DMS153 treated with DMSO at 0.1 percent for 48 hours (cell line): ENCODE results near the gene HELZ2.
"Not testable (repeated sequence)": the region's sequence is repeated elsewhere in the genome, so short reads cannot be mapped to it uniquely, and the experiment has no call there.

Experiments
- DNase-seq: peaks from one replicate; lab custom pipeline; 2025; ENCODE audit not compliant: unreplicated experiment; lab: John Stamatoyannopoulos, UW

The HELZ2 gene, protein sequence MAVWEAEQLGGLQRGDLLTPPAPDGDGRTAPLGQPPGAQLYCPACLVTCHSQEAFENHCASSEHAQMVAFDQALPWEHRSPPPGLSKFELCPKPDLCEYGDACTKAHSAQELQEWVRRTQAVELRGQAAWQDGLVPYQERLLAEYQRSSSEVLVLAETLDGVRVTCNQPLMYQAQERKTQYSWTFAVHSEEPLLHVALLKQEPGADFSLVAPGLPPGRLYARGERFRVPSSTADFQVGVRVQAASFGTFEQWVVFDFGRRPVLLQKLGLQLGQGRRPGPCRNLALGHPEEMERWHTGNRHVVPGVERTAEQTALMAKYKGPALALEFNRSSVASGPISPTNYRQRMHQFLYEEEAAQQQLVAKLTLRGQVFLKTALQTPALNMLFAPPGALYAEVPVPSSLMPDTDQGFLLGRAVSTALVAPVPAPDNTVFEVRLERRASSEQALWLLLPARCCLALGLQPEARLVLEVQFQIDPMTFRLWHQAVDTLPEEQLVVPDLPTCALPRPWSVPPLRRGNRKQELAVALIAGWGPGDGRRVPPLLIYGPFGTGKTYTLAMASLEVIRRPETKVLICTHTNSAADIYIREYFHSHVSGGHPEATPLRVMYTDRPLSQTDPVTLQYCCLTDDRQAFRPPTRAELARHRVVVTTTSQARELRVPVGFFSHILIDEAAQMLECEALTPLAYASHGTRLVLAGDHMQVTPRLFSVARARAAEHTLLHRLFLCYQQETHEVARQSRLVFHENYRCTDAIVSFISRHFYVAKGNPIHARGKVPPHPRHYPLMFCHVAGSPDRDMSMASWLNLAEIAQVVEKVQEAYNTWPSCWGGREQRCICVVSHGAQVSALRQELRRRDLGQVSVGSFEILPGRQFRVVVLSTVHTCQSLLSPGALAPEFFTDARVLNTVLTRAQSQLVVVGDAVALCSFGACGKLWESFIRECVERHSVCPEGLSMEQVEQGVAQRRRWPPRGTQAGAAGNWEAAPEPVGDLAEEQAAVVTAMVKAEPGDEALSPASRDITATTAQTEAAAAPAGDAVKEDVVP (N-terminal part only)

DNA sequence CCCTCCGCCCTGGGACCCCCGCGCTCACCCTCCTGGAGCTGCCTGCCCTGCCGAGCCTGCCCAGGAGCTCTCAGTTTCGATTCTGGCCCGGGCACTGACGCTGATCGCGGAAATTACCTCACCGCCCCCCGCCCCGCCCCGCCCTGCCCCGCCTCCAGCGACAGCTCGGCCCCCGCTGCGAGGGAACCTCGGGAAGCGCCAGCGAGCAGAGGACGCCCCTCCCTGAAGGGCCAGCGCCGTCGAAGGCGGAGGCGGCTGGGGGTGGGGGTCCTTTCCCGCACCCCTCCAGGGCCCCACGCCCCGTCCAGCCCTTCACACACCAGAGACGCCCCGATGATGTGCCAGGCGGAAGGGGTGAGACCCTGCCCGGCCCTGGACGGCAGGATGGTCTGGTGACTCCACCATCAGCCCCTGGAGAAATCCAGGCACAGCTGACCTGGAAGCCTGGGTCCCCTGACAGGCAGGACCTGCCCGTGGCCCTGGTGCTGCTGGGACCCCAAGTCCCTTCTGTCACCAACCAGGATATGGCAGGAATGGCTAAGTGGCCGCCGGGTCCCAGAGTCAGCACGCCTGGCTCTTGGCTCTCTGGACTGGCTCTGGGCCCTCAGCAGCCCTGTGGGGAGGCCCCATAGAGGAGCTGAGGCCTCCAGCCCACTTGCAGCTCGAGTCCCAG lies at the start of gene HELZ2:
TSS of gene HELZ2 (minus strand) at position 84 of the 673 bp plus-strand sequence. CDS start 1,854 bp downstream, outside the sequence.
- DNase-seq = no peak

DNA sequence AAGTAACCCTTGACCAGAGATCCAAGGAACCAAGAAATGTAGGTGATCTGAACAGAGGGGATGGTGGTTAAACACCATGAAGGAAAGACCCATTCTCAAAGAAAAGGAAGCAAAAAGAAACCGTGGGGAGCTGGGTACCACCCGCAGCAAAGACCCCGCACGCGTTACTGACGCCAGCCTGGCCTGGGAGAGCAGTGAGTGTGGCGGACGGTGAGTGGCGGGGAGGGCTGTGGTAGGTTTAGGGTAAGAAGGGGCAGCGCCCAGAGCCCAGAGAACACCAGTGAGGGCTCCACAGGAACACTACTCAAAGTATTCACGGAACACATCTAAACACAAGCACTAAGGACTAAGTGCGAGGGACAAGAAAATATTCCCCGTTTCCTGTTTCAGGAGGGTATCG lies 48.7 kb upstream of the HELZ2 start:
- no peak for DNase-seq

DNA sequence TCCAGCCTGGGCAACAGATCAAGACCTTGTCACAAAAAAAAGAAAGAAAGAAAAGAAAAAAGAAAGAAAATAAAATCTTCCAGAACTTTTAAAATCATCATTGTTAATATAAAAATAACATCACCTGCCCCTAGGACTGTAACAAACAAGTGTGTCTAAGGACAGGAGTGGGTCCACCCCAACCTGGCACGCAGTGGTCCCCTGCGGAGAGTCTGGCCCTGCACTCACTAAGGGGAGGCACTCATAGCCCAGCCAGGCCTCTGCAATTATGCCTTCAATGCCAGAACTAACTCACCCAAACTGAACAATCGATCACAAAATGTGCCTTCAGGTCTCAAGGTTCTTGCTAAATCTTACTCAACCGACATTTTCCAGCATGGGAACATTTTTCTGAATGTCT lies 48.1 kb upstream of the HELZ2 start:
- no peak for DNase-seq

DNA sequence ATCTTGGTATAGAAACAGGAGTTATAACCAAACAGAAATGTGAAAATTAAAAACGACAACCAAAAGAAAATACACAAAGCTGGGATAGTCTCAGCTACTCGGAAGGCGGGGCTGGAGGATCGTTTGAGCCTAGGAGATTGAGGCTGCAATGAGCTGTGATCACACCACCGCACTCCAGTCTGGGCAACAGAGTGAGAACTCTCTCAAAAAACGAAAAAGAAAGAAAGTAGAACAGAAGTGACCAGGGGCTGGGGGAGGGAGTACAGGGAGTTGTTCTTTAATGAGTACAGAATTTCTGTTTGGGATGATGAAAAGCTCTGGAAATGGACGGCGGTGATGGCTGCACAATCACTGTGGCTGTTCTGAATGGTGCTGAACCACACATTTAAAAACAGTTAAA lies 47.0 kb upstream of the HELZ2 start:
- DNase-seq = no peak

DNA sequence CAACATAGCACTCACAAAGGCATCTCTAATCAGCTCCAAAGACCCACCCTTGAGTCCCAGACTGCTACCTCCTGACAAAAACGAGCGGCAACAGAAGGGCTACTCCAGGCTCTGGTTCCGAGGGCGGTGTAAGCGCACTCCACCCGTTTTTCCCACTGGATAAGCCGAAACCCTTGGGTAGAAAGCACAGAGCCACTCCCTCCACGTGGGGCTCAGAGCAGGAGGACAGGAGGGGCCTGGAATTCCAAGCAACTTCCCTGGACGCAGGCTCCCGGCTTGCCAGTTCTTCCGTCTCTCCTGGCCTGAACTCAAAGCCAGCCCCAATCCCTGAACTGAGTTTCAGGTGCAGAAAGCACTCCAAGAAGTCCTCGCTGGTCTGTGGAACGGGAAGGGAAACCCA lies 45.5 kb upstream of the HELZ2 start:
- DNase-seq = no peak

DNA sequence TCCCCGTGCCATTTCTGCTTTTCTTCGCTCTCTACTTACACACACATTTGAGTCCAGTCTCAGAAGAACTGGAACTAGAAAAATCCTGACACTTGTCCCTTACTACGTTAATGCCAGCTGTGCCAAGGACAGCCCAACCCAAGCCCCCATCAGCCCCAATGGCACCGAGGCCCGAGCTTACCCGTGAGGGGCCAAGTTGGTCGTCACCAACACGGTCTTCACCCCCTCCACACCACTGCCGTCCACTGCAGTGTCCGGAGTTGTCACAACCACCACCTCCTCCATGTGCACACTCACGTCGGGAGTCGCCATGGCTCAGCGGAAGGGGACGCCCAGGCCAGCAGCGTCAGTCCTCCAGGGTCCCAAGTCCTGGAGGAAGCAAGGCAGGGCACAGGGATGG lies 45.0 kb upstream of the HELZ2 start:
- no peak for DNase-seq

DNA sequence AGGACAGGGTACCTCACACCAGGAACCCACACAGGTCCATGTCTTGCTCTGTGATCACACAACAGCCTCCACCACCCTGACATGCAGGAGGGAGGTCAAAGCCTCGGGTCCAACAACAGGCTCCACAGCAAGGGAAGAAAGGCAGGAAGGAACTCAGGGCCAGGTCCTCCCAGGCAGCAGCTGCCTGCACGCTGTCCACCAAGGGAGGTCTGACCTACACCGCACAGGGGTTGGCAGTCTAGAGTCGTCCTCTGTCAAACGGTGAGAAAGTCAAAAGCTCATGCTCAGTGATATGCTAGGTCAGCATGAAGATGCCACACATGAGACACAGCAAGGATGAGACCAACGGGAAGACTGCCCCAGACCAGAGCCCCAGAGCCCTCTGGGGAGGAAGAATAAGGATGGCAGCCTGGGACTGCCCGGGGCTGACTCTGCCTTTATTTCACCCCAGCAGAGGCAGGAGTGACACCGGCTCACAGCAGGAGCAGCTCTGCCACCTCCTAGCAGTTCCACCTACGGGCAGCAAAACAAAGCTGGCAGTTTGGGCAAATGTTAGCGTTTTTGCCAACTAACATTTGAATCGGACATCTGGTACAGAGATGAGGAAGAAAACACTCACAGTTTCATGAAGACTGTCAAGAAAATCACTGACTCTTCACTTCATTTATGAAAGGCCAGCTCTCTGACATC lies 44.4 kb upstream of the HELZ2 start:
- DNase-seq = no peak

DNA sequence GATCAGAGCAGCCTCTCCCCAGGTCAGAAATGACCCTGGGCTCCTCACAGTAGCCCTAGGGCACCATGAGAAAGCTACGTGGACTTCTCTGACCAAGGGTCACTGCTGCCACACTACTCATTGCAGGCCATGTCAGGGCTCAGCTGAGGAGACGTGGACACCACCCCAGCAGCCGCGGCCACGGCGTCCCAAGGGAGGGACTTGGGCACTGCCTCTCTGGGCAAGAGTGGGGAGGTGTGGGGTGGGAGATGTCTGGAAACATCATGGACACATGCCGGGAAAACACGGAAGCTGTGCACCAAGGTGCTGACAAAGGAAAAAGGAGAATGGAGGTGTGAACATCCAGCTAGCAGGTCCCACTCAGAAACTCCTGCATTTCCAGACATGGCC lies 43.8 kb upstream of the HELZ2 start:
- no peak for DNase-seq

DNA sequence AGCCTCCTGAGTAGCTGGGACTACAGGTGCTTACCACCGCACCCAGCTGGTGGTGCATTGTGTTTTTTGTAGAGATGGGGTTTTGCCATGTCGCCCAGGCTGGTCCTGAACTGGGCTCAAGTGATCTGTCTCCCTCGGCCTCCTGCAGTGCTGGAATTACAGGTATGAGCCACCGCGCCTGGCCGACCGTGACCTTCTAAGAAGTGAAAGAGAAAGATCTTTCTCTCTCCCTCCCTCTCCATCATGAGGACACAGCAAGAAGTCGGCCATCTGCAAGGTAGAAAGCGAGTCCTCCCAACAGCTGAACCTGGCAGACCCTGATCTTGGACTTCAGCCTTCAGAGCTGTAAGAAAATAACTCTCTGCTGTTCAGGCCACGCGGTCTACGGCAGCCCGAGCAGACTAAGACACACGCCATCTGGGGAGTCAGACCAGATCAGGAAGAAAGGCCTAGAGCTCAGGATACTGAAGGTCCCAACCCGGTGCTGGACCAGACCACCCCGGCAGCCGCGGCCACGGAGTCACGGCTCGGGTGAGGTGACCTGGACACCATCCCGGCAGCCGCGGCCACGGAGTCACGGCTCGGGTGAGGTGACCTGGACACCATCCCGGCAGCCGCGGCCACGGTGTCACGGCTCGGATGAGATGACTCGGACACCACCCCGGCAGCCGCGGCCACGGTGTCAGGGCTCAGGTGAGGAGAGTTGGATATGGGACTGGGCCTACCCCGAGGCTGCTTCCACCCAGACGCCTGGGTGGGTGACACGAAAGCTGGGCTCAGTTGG lies 43.2 kb upstream of the HELZ2 start:
- DNase-seq = no peak

DNA sequence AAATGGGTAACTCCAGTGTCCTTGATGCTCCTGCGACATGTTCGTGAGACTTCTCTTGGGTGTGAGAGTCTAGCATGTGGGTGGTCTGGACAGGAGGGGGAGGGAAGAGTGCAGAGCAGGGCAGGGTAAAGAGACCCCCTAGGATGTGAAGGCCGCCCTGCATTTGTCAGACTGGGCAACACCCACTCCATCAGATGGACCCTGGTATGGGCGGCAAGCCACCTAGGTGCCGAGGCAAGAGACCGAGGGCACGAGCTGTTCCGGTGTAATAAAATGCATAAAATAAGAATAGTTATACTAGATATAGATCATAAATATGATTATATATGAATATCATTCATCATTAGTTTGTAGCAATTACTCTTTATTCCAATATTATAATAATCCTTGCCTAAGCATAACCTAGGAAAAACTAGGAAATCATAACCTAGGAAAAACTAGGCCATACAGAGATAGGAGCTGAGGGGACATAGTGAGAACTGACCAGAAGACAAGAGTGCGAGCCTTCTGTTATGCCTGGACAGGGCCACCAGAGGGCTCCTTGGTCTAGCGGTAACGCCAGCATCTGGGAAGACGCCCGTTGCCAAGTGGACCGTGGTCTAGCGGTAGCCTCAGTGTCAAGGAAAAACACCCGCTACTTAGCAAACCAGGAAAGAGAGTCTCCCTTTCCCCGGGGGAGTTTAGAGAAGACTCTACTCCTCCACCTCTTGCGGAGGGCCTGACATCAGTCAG lies 40.0 kb upstream of the HELZ2 start:
- not testable (repeated sequence) for DNase-seq

DNA sequence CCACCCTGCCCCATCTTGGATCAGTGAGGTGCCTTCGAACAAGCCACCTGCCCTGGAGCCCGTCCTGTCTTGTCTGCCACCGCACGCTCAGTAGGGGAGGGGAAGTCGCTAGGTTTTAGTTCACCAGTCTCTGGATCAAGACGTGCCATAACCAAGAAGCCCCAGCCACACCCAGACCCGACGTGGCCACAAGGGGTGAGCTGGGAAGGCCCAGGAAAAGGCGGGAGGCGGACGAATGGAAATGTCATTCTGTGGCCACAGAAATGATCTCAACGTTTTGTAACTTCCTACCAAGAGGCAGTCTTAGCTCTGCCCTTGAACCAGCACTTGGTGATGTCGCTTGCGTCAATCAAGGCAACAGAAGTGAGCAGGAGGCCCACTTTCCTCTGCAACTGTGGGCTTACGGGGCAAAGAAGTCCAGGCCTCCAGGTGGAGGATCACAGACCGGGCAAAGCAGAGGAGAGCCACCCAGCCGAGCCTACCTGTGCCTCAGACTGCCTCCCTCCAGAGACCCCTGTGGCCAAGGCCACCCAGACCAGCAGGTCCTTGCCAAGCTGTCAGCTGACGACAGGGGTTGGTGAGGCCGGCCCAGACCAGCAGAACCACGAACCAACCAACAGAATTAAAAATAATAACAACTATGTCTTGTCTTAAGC lies 38.4 kb upstream of the HELZ2 start:
- DNase-seq = no peak

DNA sequence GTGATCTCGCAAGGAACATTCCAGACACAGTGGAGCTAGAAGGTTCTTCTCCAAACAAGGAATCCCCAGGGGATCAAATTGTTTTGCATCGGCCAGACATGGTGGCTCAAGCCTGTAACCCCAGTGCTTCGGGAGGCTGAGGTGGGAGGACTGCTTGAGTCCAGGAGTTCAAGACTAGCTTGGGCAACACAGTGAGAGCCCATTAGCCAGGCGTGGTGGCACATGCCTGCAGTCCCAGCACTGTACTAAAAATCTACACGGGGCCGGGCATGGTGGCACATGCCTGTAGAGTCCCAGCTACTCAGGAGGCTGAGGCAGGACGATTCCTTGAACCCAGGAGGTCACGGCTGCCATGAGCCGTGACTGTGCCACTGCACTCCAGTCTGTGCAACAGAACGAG lies 37.6 kb upstream of the HELZ2 start:
- DNase-seq = no peak

DNA sequence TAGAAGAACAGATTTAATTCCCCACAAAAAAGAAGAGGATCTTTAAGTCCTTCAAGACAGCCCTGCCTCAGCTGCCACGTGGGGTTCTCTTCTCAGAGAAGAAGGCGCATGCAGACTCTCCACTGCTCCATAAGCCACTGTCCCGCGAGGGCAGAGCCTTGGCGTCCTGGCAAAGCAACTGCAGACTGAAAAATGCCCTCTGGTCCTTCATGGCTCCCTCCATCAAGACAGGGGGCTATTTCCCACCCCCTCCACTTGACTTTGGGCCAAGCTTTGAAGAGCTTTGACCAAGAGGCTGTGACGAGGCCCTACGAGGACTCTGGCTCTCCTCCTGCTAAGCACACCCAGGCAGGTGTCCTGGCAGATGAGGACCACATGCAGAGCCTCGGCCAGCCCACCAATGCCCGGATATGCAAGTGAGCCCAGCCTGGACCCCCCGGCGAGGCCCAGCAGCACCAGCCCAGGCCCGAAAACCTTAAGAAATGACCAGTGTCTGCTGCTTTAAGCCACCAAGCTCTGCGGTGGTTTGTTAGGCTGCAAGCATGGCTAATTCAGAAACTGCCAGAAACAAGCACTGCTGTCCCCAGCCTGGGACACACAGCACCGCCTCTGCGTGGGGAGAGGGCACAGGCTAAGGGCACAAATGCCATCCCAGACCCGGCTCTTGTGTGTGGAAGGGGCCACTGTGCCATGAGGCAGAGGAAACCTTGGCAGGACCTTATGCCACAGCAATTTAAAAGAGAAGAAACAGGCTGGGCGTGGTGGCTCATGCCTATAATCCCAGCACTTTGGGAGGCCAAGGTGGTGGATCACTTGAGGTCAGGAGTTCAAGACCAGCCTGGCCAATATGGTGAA lies 36.8 kb upstream of the HELZ2 start:
- DNase-seq = no peak

DNA sequence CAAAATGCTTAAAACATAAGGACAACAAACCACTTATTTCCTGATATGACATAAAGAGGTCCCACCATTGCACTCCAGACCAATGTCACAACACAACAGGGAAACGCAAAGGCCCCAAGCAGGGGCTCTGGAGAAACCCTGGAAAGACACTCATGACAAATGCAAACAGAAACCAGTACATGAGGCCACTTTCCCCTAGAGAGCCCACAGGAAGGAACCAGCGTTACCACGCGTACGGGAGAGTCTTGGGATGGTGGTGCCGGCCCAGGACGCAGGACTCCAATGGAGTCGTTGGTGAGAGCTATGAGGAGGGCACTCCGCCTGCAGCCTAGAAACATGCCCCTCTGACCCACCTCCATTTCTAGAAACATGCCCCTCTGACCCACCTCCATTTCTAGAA lies 32.6 kb upstream of the HELZ2 start:
- no peak for DNase-seq

DNA sequence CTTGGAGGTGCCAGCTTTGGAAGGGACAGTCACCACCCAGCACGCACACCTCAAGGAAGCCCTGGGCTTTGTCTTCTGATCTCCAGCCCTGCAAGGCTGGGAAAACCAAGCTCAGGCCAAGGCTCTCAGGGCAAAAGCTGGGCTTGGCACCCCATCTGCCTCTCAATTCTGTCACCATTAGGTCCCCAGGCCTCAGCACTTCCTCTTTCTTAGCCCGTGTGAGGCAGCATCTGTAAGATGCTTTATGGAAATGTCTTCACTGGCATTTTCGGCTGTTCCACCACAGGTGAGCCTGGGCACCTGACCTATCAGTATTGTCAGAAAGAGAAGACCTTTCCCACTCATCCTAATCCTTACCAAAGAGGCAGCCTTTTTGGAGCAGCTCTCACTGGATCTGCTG lies 28.3 kb upstream of the HELZ2 start:
- DNase-seq = no peak

DNA sequence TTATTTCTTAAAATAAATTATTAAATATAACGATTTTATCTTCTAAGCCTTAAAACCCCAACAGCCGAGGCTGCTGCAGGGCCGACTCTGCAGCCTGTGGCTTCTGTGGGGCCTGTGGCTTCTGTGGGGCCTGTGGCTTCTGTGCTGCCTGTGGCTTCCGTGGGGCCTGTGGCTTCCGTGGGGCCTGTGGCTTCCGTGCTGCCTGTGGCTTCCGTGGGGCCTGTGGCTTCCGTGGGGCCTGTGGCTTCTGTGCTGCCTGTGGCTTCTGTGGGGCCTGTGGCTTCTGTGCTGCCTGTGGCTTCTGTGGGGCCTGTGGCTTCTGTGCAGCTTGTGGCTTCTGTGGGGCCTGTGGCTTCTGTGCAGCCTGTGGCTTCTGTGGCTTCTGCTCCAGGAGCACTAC lies 27.6 kb upstream of the HELZ2 start:
- not testable (repeated sequence) for DNase-seq

DNA sequence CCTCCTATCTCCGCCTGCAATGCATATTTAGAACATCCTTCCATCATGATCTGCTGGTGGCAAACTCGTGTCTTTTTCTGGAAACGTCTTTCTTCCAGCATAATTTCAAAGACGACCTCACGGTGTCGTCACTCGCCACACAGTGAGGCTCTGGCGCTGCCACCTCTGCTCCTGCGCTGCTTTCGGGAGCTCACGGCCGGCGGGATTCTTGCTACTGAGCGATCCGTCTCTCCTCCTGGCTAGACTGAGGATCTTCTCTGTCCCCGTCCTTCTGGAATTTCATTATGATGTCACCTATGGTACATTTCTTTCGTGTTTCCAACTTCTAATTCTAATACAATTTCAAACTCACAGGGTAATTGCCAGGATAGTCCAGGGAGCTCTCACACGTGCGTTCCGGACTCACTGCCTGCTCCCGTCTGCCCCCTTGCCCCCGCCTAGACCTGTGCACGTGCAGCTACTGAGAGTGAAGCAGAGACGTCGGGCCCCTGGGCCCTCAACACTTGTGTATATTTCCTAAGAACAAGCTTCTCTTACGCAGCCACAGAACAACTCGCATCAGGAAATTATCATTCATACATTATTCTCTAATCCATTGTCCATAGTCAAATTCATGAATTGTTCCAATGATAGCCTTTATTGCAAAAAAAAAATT lies 25.5 kb upstream of the HELZ2 start:
- no peak for DNase-seq
